Ishikawa (cell line): Measurements from ENCODE around the gene FAM120C.

Source experiments
- CEBPB ChIP-seq: IDR thresholded peaks from 2 replicates; pipeline ENCODE4 v1.6.1; 2012
- CREB1 ChIP-seq: IDR thresholded peaks from 2 replicates; pipeline ENCODE4 v1.6.1; 2012; ENCODE audit warnings: low read depth
- EGR1 ChIP-seq: IDR thresholded peaks from 2 replicates; pipeline ENCODE4 v1.6.1; 2012
- EP300 ChIP-seq: IDR thresholded peaks from 2 replicates; pipeline ENCODE4 v1.6.1; 2012; ENCODE audit warnings: borderline replicate concordance
- FOXM1 ChIP-seq: IDR thresholded peaks from 2 replicates; pipeline ENCODE4 v1.6.1; 2012; ENCODE audit warnings: low read depth, borderline replicate concordance
- MAX ChIP-seq: IDR thresholded peaks from 2 replicates; pipeline ENCODE4 v1.6.1; 2012
- NFIC ChIP-seq: IDR thresholded peaks from 2 replicates; pipeline ENCODE4 v1.6.1; 2012
- RAD21 ChIP-seq: IDR thresholded peaks from 2 replicates; pipeline ENCODE4 v1.6.1; 2012; ENCODE audit warnings: low read depth
- TAF1 ChIP-seq: IDR thresholded peaks from 2 replicates; pipeline ENCODE4 v1.6.1; 2012; ENCODE audit warnings: low read depth, mild to moderate bottlenecking
- TCF12 ChIP-seq: IDR thresholded peaks from 2 replicates; pipeline ENCODE4 v1.6.1; 2012; ENCODE audit warnings: low read depth
- TEAD4 ChIP-seq: IDR thresholded peaks from 2 replicates; pipeline ENCODE4 v1.6.1; 2012
- YY1 ChIP-seq: IDR thresholded peaks from 2 replicates; pipeline ENCODE4 v1.6.1; 2012; ENCODE audit warnings: low read depth
- ZBTB7A ChIP-seq: IDR thresholded peaks from 2 replicates; pipeline ENCODE4 v1.6.1; 2012; ENCODE audit warnings: low read depth
- TF ChIP-seq, protein P1 (sequence below): IDR thresholded peaks from 2 replicates; pipeline ENCODE4 v1.6.1; 2012
- TF ChIP-seq, protein P2 (sequence below): IDR thresholded peaks from 2 replicates; pipeline ENCODE4 v1.6.1; 2012; ENCODE audit warnings: low read depth, mild to moderate bottlenecking

Gene FAM120C

DNA sequence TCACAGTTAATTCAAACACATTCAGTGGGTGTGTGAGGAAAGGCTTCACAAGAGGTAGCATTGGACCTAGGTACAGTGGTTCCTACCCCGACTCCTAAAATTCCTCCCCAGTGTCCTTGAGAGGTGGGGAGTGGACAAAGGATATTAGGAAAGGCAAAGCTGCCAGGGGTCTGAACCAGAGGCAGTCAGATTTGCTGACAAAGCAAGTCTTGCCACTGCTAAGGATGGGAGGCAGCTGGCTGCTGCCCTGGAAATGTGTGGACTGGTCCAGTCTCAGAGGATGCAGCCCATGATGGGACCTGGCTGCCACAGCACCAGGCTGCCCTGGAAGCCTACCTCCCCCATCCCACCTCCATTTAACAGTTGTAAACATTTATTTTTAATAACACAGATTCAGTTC is 134.6 kb downstream of the FAM120C start:
- TF ChIP-seq EP300 (no peak), RAD21 (no peak), YY1 (no peak), TEAD4 (no peak), ZBTB7A (no peak), MAX (no peak), CEBPB (no peak), EGR1 (no peak), CREB1 (no peak), FOXM1 (no peak), TAF1 (no peak), NFIC (no peak), TCF12 (no peak)
- TF ChIP-seq, protein P1, sequence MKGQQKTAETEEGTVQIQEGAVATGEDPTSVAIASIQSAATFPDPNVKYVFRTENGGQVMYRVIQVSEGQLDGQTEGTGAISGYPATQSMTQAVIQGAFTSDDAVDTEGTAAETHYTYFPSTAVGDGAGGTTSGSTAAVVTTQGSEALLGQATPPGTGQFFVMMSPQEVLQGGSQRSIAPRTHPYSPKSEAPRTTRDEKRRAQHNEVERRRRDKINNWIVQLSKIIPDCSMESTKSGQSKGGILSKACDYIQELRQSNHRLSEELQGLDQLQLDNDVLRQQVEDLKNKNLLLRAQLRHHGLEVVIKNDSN = no peak
- TF ChIP-seq, protein P2, sequence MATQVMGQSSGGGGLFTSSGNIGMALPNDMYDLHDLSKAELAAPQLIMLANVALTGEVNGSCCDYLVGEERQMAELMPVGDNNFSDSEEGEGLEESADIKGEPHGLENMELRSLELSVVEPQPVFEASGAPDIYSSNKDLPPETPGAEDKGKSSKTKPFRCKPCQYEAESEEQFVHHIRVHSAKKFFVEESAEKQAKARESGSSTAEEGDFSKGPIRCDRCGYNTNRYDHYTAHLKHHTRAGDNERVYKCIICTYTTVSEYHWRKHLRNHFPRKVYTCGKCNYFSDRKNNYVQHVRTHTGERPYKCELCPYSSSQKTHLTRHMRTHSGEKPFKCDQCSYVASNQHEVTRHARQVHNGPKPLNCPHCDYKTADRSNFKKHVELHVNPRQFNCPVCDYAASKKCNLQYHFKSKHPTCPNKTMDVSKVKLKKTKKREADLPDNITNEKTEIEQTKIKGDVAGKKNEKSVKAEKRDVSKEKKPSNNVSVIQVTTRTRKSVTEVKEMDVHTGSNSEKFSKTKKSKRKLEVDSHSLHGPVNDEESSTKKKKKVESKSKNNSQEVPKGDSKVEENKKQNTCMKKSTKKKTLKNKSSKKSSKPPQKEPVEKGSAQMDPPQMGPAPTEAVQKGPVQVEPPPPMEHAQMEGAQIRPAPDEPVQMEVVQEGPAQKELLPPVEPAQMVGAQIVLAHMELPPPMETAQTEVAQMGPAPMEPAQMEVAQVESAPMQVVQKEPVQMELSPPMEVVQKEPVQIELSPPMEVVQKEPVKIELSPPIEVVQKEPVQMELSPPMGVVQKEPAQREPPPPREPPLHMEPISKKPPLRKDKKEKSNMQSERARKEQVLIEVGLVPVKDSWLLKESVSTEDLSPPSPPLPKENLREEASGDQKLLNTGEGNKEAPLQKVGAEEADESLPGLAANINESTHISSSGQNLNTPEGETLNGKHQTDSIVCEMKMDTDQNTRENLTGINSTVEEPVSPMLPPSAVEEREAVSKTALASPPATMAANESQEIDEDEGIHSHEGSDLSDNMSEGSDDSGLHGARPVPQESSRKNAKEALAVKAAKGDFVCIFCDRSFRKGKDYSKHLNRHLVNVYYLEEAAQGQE = no peak

DNA sequence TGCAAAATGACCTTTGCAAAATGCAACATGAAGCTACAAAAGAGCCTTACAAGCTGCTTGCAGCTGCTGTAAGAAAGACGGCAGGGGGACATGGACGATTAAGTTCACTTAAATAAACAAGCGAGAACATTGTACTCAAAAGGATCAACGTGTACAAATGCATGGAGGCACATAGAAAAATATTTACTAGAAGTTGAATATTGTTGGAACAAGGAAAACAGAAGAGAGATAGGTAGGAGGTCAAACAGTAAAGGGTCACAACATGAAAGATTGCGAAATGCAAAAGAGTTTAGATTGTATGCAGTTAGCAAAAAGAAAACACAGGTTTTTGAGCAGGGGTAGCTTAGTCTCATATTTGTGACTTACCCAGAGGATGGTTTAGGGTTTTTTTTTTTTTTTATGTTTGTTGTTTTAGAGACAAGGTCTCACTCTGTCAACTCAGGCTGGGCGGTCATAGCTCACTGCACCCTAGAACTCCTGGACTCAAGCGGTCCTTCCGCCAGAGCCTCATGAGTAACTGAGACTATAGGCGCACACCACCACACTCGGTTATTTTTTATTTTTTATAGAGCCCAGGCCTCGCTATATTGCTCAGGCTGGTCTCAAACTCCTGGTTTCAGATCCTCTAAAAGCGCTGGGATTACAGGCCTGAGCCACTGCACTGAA is 137.4 kb downstream of the FAM120C start:
- no peak for TF ChIP-seq YY1
- TF ChIP-seq CEBPB = peak; percentile 51; the same call in 1 of the 2 replicates

DNA sequence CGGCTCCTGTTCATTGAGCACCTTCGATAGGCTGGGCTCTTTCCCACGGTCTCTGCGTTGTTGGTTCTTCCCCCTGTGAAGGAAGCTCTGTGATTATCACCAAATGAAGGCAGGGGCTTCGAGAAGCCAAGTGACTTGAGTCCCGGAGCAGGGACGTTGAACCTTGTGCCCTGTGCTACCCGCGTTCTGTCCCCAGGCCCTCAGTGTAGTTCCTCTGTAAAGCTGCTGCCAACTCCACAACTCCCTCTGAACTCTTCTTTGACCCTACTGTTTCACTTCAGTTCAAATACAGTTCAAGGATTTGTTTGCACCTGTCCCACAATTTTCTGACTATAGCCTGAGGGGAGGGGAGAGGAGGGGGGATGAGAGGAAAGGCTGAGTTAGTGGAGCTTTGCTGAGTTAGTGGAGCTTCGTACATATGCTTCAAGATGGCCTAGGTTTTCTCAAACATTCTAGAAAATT is 138.1 kb downstream of the FAM120C start:
- no peak for TF ChIP-seq FOXM1
- TF ChIP-seq CREB1 = no peak
- no peak for TF ChIP-seq YY1
- TF ChIP-seq, protein P2 = no peak
- no peak for TF ChIP-seq ZBTB7A
- TF ChIP-seq RAD21 = no peak
- TF ChIP-seq, protein P1 = no peak

GRCh38 chrX:54044126-54044876 is 138.8 kb downstream of the FAM120C start, which contains the start of gene PHF8:
PHF8 (minus strand) TSS chrX:54044473; CDS start chrX:54042728, 1,745 bp downstream.
- TF ChIP-seq TAF1 = peak; percentile 30; the same call in 1 of the 2 replicates
- TF ChIP-seq ZBTB7A = no peak
- TF ChIP-seq, protein P1 = no peak
- TF ChIP-seq CREB1 = no peak
- TF ChIP-seq TCF12 = no peak
- TF ChIP-seq, protein P2 = no peak
- TF ChIP-seq RAD21 = no peak
- no peak for TF ChIP-seq NFIC
- peak; percentile 48; the same call in 1 of the 2 replicates for TF ChIP-seq TEAD4
- TF ChIP-seq YY1 = peak; percentile 93
- TF ChIP-seq EGR1 = peak; percentile 57
- TF ChIP-seq MAX = 0 out of 2 replicates have a peak, but pooled peaks have one; percentile 32
- TF ChIP-seq FOXM1 = no peak
- TF ChIP-seq CEBPB = no peak
- TF ChIP-seq EP300 = no peak
